ENCODE measurements around the gene PLIN1. TPM values are rescaled to one million over a fixed set of nuclear protein-coding genes. Genes with fewer than 3 reads are reported as not detected.

The PLIN1 gene
- total RNA-seq, 1 experiment from 2014 or later = 0.09 TPM

DNA sequence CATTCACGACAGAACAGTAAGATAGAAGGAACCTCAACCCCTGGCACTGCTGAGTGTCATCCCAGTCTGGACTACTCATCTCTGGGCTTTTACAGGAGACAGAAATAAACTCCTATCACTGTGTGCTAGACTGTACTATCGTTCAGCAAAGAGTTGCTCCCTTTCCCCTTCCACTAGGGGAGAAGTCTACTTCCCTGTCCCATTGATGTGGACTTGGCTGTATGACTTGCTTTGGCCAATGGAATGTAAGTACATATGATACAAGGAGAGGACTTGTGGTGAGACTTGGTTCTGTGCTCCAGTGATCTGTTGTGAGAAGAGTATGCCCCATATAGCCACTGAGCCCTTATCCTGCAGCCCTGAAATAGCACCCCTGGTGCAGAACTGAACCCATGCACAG, 18.6 kb downstream of the PLIN1 start:
- no peak overlapping the region for H3K4ac ChIP-seq (ENCODE audit: low read depth, low read length)
- H3K23ac ChIP-seq (ENCODE audit: insufficient read length, low read depth, low read length) = no peak overlapping the region
- no peaks in the 10 kb centered on the region for H3K9me3 ChIP-seq (ENCODE audit: control insufficient read depth, low read depth, low read length)
- no peak overlapping the region for H3K9ac ChIP-seq (ENCODE audit: extremely low read depth, insufficient read length, low read length)
- H4K20me1 ChIP-seq (ENCODE audit: control insufficient read depth, insufficient read depth, insufficient read length) = no peaks in the 10 kb centered on the region
- no peak overlapping the region for H3K56ac ChIP-seq (ENCODE audit: insufficient read length, low read depth, low read length)
- H2BK20ac ChIP-seq (ENCODE audit: low read depth, low read length, poor library complexity, severe bottlenecking) = no peak overlapping the region
- Mint-ChIP-seq H3K36me3 (ENCODE audit: insufficient read depth in 1 of 3, low read depth in 3 of 3) (no peaks in the 10 kb centered on the region), H3K27ac (no peak overlapping the region), H3K9me3 (no peaks in the 10 kb centered on the region), H3K27me3 (ENCODE audit: low read depth) (peaks cover 49% of the 10 kb centered on the region), H3K4me1 (peaks cover 9 to 18% of the 10 kb centered on the region in 2 experiments), H3K4me3 (no peak overlapping the region)
- no peak overlapping the region for H4K8ac ChIP-seq (replicated peaks; ENCODE audit: insufficient read length, low read depth, low read length)
- no peak overlapping the region for H2AK5ac ChIP-seq (ENCODE audit: insufficient read length, low read length)
- H3K14ac ChIP-seq (ENCODE audit: insufficient read depth, low read length) = no peak overlapping the region
- no peak overlapping the region for H2AFZ ChIP-seq (ENCODE audit: low read length)
- no peak overlapping the region for H4K91ac ChIP-seq (ENCODE audit: insufficient read length, low read depth, low read length)
- DNase-seq = no peak
- no peaks in the 10 kb centered on the region for H3K23me2 ChIP-seq (ENCODE audit: insufficient read length, low read depth, low read length, poor library complexity, severe bottlenecking)
- no peaks in the 10 kb centered on the region for H3K79me1 ChIP-seq (ENCODE audit: insufficient read depth, low read depth, low read length, poor library complexity, severe bottlenecking)
- no peaks in the 10 kb centered on the region for H3K4me1 ChIP-seq (ENCODE audit: insufficient read depth, low read length)
- no peak overlapping the region for H3T11ph ChIP-seq (ENCODE audit: low read length)
- no peak overlapping the region for H2BK12ac ChIP-seq (ENCODE audit: insufficient read length, low read depth, low read length)
- no peak overlapping the region for H2BK15ac ChIP-seq (ENCODE audit: low read depth, low read length)
- TF ChIP-seq, protein P1, sequence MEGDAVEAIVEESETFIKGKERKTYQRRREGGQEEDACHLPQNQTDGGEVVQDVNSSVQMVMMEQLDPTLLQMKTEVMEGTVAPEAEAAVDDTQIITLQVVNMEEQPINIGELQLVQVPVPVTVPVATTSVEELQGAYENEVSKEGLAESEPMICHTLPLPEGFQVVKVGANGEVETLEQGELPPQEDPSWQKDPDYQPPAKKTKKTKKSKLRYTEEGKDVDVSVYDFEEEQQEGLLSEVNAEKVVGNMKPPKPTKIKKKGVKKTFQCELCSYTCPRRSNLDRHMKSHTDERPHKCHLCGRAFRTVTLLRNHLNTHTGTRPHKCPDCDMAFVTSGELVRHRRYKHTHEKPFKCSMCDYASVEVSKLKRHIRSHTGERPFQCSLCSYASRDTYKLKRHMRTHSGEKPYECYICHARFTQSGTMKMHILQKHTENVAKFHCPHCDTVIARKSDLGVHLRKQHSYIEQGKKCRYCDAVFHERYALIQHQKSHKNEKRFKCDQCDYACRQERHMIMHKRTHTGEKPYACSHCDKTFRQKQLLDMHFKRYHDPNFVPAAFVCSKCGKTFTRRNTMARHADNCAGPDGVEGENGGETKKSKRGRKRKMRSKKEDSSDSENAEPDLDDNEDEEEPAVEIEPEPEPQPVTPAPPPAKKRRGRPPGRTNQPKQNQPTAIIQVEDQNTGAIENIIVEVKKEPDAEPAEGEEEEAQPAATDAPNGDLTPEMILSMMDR (conservative IDR thresholded peaks at IDR 0.05) = no peak
- H2BK5ac ChIP-seq (ENCODE audit: insufficient read length, low read length) = no peak overlapping the region
- no peak overlapping the region for H3K4me2 ChIP-seq (ENCODE audit: insufficient read depth, insufficient read length, low read length)
- H3K27me3 ChIP-seq (ENCODE audit: insufficient read depth, low read length) = no peaks in the 10 kb centered on the region; the same call in 1 of the 2 replicates
- H4K5ac ChIP-seq (ENCODE audit: insufficient read length, low read depth, low read length) = no peak overlapping the region
- no peaks in the 10 kb centered on the region for H3K79me2 ChIP-seq (ENCODE audit: insufficient read depth, low read length)
- H3K27ac ChIP-seq (ENCODE audit: insufficient read length, low read depth, low read length) = no peak overlapping the region
- H3K18ac ChIP-seq (ENCODE audit: insufficient read length, low read depth, low read length) = no peak overlapping the region
- WGBS (ENCODE audit: extremely low coverage, insufficient read length, low lambda C conversion rate) = no CpG with 5 or more reads among the region's 2 CpGs
- H2BK120ac ChIP-seq (ENCODE audit: low read depth, low read length, poor library complexity, severe bottlenecking) = no peak overlapping the region
